ENCODE measurements around the gene RASGRP4.

- TF ChIP-seq REST (tag by site-specific recombination; IDR thresholded peaks at IDR 0.05): no peak
- TF ChIP-seq ZNF324 (tag by site-specific recombination; IDR thresholded peaks at IDR 0.05): no peak
- TF ChIP-seq ZNF23 (tag by site-specific recombination; IDR thresholded peaks at IDR 0.05; ENCODE audit: borderline replicate concordance): no peak
These were observed 49.0 kb downstream of the RASGRP4 start for GRCh38 chr19:38377052-38377451.
